ENCODE data around the gene GNAI3.

GNAI3 gene

DNA sequence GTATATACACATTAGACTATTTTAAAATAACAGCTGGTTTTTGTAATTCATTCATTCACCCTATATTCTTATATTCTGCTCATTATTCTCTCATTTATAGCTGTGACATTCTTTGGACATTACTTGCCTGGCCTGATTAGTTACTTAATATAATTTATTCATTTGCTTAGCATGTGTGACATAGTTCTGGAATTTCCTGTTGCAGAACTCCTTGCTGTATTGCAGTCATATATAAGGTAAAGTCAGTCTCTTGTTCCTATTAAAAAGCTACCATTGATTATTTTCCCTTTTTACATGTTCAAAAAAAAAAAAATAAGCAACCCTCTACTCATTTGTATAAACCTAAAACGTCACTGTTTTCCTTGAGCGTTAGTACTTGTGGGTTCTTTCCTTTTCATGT lies 47.1 kb downstream of the GNAI3 start:
- DNase-seq (ENCODE audit: low spot score), result no peak

DNA sequence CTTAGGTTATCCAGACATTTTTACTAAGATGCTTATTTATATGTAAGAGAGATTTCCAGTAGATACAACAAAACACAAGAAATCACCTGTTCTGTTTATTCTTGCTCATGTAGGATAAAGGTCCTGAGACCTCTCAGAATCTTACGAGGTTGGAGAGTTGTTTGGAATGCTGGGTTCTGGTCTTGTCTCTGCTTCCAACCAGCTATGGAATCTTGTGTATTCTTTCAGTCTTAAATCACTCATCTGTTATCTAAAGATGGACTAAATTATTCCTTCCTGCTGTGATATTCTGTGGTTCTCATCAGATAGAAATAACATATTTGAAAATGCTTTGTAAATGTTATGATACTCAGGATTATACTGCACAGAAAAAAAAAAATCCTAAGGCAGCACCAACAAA lies 49.7 kb downstream of the GNAI3 start:
- DNase-seq (ENCODE audit: low spot score), result no peak

DNA sequence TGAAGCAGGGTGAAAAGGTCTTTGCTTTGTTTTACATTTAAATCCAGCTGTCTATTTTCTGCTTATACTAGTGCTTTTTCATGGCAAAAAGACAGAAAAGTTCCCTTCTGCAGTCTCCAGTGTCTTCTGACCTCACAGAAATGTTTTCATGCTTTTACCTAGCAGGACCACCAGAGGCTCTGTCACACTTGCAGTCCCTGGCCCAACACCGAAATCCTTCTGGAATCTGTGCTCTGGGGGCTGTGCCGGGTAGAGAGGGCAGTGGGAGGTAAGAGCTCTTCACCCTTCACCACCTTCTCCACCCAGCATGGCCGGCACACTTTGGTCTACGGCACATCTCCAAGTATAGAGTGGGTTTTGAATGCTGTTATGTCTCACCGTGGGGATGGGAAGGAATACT lies 50.2 kb downstream of the GNAI3 start:
- DNase-seq (ENCODE audit: low spot score), result no peak

GRCh38 chr1:109603229-109603628 lies 54.8 kb downstream of the GNAI3 start:
- no peak for DNase-seq (ENCODE audit: low spot score)

- no peak for DNase-seq (ENCODE audit: low spot score)
These were observed 57.0 kb downstream of the GNAI3 start for GRCh38 chr1:109605381-109605780.

DNA sequence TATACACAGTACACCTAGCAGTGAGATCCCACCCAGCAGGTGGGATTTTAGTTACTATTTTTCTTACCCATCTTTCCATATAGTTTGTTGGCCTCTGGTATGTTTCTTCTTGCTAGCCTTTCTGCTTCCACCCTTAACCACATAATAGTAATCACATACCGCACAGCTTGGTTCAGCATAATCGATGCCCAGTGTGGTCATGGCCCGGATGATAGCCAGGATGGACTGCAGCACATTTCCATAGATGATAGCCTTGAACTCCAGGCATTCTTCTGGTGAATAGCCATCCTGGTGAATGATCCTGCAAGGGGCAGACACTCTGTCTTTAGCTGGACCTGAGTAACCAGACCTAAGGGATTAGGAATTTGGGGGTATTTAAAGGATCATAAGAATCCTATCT lies 61.5 kb downstream of the GNAI3 start:
- DNase-seq (ENCODE audit: low spot score), result no peak

- DNase-seq (ENCODE audit: low spot score), result no peak
These were observed 62.3 kb downstream of the GNAI3 start for GRCh38 chr1:109610609-109611307.

GRCh38 chr1:109611308-109611990 lies 63.0 kb downstream of the GNAI3 start:
- no peak for DNase-seq (ENCODE audit: low spot score)

- no peak for DNase-seq (ENCODE audit: low spot score)
These were observed 65.1 kb downstream of the GNAI3 start for GRCh38 chr1:109613361-109614147.

GRCh38 chr1:109615879-109616278 lies 67.5 kb downstream of the GNAI3 start:
- no peak for DNase-seq (ENCODE audit: low spot score)

- no peak for DNase-seq (ENCODE audit: low spot score)
These were observed 68.0 kb downstream of the GNAI3 start for GRCh38 chr1:109616391-109616790.

- no peak for DNase-seq (ENCODE audit: low spot score)
These were observed 68.9 kb downstream of the GNAI3 start for GRCh38 chr1:109617291-109617801.

GRCh38 chr1:109618661-109619575 lies 70.5 kb downstream of the GNAI3 start:
- no peak for DNase-seq (ENCODE audit: low spot score)

DNA sequence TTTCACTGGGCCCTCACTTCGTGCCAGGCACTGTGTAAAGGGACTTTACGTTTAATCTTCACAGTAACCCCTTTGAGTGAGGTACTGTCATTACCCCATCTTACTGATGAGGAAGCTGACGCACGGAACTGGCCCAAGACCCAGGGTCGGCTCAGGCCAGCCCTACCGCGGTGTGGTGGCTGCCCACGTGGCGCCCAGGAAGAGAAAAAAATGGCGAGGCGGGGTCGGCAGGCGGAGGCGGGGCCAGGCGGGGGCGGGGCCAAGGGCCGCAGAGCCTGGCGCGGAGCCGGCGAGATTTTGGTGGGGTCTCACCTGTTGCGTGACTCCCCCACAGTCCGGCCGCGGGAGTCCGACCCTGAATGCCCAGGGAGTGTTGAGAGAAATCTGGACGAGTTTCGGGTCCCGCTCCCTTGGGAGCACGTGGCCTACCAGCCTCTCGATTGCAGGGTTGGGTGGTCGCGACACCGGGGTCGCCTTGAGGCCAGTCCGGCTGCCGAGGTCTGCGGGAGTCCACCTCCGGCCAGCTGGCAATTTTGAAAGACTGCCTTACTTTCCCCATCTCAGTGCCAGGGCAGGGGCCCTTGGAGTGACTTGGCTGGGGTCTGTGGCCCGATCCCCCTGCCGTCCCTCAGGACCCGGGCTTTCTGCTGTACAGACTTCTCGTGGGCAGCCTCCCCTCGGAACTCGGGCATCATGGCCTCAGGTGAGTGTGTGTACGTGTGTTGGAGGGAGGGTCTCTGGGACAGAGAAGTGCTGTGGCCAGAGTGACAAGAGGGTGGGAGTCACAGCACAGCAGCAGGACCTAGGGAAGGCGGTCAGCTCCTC lies 71.4 kb downstream of the GNAI3 start, which contains the start of the genes AMPD2 and GNAT2:
Gene AMPD2 (plus strand): TSS at position 262 of the 825 bp plus-strand sequence. CDS start 1,339 bp downstream, outside the sequence.
Gene GNAT2 (minus strand): TSS at position 41 of the 825 bp plus-strand sequence. CDS start 6,746 bp downstream, outside the sequence.
- peak; percentile 63 for DNase-seq (ENCODE audit: low spot score)

DNA sequence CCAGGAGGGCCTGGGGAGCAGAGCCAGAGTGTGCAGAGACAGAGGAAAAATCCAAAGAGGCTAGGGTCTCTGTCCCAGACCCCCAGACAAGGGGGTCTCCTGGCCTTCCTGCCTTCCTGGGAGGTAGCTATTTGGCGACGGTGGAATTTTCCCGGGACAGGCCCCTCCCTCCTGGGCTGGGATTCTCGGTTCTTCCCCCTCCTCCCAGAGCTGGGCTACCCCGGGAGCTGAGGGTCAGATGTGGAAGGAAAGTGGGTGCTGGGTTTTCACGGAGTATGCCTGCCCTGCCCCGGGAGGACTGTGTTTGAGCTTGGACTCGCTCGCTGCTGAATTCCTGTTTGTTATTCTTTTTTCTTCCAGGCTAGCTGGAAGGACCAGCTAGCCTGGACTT lies 72.0 kb downstream of the GNAI3 start:
- DNase-seq (ENCODE audit: low spot score), result no peak

DNA sequence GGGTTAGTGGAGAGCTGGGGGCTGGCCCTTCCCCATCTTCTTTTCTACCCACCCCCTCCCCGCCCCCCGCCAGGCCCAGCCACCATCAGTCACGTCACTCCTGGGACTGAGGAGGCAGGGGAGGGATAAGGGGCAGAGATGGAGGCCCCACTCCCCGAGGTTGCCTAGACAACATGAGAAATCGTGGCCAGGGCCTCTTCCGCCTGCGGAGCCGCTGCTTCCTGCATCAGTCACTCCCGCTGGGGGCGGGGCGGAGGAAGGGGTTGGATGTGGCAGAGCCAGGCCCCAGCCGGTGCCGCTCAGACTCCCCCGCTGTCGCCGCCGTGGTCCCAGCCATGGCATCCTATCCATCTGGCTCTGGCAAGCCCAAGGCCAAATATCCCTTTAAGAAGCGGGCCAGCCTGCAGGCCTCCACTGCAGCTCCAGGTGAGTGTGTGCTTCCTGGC lies 72.4 kb downstream of the GNAI3 start:
- peak; percentile 91 for DNase-seq (ENCODE audit: low spot score)

DNA sequence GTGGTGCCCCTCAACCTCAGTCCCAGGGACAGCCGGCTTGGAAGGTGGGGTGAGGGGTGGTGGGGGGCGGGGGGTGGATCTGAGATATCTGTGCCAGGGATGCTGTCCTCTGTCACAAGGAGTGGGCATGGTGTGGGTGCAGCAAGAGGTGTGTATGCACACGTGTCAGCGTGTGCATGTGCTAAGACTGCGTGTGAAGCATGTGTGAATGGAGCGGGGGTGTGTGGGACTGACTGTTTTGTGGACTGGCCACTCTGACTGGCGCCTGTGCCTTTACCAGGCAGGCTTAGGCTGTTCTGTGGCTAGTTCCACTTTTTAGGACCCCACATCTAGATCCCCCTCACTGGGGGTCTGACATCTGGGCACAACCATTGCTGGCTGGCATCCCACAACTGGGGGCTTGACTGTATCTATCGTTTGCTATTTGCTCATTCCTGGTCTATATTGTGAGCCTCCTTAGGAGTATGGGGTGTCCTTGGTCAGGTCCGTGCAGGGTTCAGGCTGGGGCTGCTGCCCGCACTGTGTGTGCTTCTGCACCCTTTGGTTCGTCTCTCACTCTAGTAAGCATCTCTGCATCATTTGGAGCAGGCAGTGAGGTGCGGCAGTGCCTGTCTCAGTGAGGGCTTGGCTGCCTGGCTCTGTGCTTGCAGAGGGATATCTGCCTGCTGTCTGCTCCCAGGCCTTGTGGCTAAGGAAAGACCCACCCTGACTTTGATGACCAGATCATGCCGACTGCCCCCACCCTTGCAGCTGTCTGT lies 73.1 kb downstream of the GNAI3 start:
- DNase-seq (ENCODE audit: low spot score), result no peak

DNA sequence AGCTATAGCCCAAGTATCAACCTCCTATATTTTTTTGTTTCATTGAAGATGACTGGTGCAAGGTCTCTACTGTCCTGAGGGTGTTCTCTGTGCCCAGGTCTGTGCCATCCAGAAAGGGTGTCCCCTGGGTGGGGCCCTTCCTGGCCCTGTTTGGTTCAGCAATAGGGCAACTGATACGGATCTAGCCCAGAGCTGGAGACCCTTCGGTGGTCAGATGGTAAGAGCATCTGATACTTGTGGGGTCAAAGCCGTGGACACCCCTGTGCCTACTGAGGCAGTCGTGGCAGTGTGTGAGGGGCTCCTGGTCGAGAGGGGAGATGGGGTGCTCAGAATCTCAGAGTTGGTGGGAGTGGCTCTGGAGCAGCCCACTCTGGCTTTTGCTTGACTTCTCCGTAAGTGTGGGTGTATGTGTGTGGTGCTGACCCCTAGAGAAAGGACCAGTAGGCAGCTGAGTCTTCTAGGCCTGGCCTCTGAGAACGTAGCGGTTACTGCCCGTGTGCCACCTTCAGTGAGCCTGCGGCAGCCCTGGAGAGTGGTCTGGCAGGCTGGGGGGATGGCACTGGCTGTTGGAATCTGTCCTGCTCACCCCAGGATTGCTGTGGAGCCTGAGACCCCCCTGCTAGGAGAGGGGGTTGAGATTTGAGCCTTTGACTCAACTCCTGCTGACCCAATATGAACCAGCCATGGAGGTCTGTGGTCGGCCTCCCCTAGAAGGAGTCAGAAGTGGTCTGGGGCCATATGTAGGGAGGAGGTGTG lies 73.9 kb downstream of the GNAI3 start:
- DNase-seq (ENCODE audit: low spot score), result no peak

DNA sequence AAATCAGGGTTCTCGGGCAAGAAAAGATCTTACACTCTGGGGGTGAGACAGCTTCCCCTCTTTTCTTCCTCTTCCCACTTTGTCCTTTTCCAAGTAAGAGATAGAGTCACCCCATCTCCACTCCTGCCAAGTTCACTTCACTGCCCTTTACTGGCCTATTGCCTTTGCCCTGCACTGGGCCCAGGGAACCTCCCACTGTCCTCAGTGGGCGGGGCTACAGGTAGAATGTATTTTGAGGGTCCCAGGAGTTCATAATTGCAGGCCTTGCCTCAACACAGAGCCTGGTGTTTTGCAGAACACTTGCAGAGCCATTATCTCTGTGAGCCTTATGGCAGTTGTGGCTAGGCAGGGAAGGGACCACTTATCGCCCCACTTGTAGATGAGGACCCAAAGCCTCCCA lies 74.5 kb downstream of the GNAI3 start:
- DNase-seq (ENCODE audit: low spot score), result no peak

Measured in SK-N-DZ (cell line).